ENCODE data around the gene ERO1B. TPM values are rescaled to one million over a fixed set of nuclear protein-coding genes. Genes with fewer than 3 reads are reported as not detected.
A peak's percentile ranks its signal among the peaks of the same experiment; 100 is the strongest.
"Not testable (repeated sequence)": the region's sequence is repeated elsewhere in the genome, so short reads cannot be mapped to it uniquely, and the experiment has no call there.

The ERO1B gene, protein sequence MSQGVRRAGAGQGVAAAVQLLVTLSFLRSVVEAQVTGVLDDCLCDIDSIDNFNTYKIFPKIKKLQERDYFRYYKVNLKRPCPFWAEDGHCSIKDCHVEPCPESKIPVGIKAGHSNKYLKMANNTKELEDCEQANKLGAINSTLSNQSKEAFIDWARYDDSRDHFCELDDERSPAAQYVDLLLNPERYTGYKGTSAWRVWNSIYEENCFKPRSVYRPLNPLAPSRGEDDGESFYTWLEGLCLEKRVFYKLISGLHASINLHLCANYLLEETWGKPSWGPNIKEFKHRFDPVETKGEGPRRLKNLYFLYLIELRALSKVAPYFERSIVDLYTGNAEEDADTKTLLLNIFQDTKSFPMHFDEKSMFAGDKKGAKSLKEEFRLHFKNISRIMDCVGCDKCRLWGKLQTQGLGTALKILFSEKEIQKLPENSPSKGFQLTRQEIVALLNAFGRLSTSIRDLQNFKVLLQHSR
- 3.1 and 3.8 TPM in 2 replicates for total RNA-seq (2014; rRNA removed; shearing (Covaris generic))

GRCh38 chr1:236281654-236282424 lies at the start of gene ERO1B:
Gene ERO1B (minus strand): TSS chr1:236281958. CDS start chr1:236281783, 175 bp downstream.
- DNase-seq (ENCODE audit: low read depth) = peak; percentile 94

GRCh38 chr1:236331412-236331811 lies 49.7 kb upstream of the ERO1B start:
- not testable (repeated sequence) for DNase-seq (ENCODE audit: low read depth)

DNA sequence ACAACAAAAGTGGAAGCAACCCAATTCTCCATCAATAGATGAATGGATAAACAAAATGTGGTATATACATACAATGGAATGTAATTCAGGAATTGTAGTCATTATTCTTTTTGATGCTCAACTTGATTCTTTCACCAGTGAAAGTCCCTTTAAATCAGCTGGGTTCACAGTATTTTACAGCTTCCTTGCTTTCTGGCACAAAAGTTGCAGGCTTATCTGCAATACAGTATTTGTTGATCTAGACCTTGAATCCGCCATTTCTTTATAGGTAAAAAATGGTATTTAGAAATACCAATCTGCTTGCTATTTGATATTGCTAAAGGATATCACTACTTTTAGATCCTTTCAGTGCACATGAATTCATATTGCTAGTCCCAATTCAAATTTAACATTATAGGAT lies 44.7 kb upstream of the ERO1B start:
- DNase-seq (ENCODE audit: low read depth) = no peak

DNA sequence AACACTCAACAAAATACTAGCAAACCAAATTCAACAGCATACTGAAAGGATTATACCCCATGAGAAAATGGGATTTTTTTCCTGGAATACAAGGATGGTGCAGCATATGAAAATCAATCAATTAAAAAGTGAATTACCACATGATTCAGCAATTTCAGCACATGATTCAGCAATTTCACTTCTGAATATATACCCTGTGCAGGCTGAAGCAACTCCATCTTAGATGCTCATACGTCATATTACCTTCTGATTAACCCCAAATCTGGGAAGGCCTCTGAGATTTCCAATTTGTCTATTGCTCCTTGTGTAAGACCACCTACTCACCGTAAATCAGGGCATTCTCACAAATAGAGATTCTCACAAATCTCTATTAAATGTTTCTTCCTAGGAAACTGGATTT lies 43.8 kb upstream of the ERO1B start:
- DNase-seq (ENCODE audit: low read depth) = no peak

GRCh38 chr1:236323819-236324411 lies 42.2 kb upstream of the ERO1B start:
- DNase-seq (ENCODE audit: low read depth) = no peak

- no peak for DNase-seq (ENCODE audit: low read depth)
Measured at GRCh38 chr1:236322566-236323409, 41.0 kb upstream of the ERO1B start.

DNA sequence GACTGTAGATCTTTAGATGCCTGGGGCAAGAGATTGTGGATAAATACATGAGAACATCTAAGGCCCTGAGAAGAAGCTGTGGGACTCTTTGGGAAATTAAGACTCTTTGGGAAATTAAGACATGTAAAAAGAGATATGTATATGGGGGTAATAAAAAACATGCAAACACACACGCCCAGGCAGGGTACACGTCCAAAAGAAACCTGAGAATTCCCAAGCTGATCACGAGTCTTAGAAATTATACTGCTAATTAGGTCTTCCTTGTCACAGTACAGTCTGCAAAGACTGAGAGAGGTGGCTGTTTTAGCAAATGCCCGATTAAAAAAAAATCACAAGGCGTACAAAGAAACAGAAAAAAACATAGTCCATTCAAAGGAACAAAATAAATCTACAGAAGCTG lies 39.3 kb upstream of the ERO1B start:
- DNase-seq (ENCODE audit: low read depth) = no peak

GRCh38 chr1:236320671-236321070 lies 38.9 kb upstream of the ERO1B start:
- DNase-seq (ENCODE audit: low read depth) = no peak

DNA sequence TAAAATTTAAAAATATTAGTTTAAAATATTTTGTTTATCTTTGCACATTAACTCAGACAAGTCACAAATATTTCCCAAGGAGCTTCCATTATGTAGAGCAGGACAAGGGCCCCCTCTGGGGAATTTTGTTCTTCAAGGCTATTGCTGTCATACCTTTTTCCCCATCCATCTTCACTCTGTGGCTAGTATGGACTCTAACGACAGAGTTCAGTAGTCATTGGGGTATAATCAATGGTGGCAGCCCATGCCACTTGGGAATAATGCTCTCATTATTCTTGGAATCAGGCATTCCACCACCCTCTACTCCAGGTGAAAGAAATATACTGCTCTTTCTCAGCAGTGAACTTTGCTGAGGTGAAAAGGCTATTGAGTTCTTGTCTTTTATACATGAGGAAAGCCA lies 38.5 kb upstream of the ERO1B start:
- no peak for DNase-seq (ENCODE audit: low read depth)

DNA sequence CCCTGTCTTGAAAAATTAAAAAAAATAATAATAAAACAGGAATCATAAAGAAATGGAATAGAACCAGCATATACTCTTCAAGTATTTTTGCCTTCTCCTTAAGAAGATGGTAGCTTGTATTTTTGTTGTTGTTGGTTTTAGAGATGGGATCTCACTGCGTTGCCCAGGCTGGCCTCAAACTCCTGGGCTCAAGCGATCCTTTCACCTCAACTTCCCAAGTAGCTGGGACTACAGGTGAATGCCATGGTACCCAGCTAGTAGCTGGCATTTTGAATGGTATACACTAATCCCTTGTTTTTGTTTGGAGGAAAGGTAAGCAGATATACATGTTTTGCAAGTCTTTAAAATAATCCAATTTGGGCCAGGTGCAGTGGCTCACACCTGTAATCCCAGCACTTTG lies 34.7 kb upstream of the ERO1B start:
- DNase-seq (ENCODE audit: low read depth) = no peak

- DNase-seq (ENCODE audit: low read depth) = no peak
Measured at GRCh38 chr1:236315518-236315917, 33.8 kb upstream of the ERO1B start.

- no peak for DNase-seq (ENCODE audit: low read depth)
Measured at GRCh38 chr1:236315092-236315491, 33.3 kb upstream of the ERO1B start.

GRCh38 chr1:236314050-236314449 lies 32.3 kb upstream of the ERO1B start:
- DNase-seq (ENCODE audit: low read depth) = not testable (repeated sequence)

- no peak for DNase-seq (ENCODE audit: low read depth)
Measured at GRCh38 chr1:236313427-236313826, 31.7 kb upstream of the ERO1B start.

DNA sequence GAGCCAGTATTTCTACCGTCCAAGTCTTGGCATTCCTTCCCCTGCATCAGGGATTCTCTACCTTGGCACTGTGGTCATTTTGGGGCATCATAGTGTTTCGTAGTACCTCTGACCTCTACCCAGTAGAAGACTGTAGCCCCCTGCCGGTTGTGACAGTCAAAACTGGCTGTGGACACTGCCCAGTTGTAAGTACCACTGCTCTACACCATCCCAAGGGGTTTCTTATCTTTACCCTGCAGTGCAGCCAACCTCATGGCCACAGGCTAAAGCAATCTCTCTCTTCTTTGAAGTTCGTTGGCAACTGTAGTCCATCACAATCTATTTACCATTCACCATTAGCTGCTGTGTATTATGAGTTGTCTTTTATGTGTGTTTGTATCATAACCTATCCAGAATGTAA lies 29.3 kb upstream of the ERO1B start:
- peak; percentile 3 for DNase-seq (ENCODE audit: low read depth)

- no peak for DNase-seq (ENCODE audit: low read depth)
Measured at GRCh38 chr1:236308827-236309226, 27.1 kb upstream of the ERO1B start.

DNA sequence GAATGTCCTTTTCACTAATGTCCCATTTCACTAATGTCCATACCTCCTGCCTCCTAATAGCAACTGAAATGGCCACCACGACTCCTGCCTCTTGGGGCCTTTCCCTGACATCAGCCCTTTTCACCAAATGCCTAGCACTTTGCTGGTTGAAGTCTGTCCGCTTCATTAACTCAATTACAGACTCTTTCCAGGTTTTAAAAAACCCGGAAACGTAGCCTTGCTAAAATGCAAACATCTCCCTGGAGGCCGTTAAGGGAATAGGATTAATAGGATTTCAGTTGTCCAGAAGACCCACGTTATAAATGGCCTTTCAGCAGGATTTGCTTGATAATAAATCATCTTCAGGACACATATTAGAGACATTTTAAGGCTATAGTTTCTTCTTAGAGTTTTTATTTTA lies 25.7 kb upstream of the ERO1B start:
- no peak for DNase-seq (ENCODE audit: low read depth)

DNA sequence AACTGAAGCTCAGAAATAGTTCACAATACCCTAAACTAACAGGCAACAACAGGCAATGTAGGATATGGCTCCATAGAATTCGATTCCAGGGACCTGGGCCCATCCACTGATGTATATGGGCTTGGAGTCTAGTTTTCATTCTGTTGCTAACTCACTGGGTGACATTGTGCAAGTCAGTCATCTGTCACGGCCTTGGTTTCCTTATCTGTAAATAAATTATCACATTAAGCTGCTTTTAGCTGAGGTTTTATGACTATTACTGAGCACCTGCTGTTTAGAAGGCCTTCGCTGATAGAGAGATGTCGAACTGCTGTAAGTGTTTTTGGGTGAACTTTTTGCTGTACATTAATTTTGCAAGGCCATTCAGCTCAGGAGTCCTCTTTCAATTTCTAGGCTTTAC lies 22.9 kb upstream of the ERO1B start:
- DNase-seq (ENCODE audit: low read depth) = no peak

GRCh38 chr1:236303675-236304074 lies 21.9 kb upstream of the ERO1B start:
- DNase-seq (ENCODE audit: low read depth) = no peak

DNA sequence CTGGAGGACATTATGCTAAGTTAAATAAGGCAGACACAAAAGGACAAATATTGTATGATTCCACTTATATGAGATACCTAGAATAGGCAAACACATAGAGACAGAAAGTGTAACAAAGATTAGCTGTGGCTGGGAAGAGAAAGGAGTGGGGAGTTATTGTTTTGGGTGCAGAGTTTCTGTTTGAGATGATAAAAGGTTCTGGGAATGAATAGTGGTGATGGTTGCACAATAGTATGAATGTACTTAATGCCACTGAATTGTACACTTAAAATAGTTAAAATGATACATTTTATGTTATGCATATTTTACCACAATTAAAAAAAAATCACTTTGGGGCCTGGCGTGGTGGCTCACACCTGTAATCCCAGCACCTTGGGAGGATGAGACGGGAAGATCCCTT lies 21.2 kb upstream of the ERO1B start:
- no peak for DNase-seq (ENCODE audit: low read depth)

DNA sequence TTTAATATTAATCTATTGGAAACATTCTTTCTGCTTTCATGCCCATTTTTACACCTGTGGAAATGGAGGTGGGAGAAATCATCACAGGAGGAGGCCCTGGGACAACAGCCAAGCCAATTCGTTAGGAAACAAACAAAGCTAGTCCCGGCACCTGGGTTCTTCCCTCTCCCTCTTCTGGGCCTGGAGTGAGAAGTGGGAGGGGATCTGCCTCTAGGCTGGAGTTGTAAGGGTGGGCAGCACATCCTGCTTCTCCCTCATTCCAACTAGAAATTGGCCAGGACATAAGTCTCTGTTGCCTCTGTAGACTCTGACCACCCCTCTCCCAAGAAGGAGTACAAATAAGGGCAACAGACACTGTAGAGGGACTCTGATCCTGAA lies 20.2 kb upstream of the ERO1B start:
- DNase-seq (ENCODE audit: low read depth) = no peak
